Endothelial cell of umbilical vein (primary cell): ENCODE measurements around the gene CEP63. TPM values are rescaled to one million over a fixed set of nuclear protein-coding genes. Genes with fewer than 3 reads are reported as not detected.

Experiments
- BruUV-seq: library from RNA; stranded (reverse); fragments of 400-500 nt; replicated peaks from 2 replicates; lab custom pipeline; 2021; lab: Mats Ljungman, UMichigan
- CTCF ChIA-PET: fragments of 300-600, 350-600 bp; sonication (Branson Sonifier 250); formaldehyde crosslinking; loops from one replicate; lab custom pipeline; 2021; ENCODE audit warnings: antibody characterized with exemption, inconsistent platforms; lab: Charles Lee
- POLR2A ChIA-PET: fragments of 300-600, 350-600 bp; sonication (Branson Sonifier 250); formaldehyde crosslinking; loops from one replicate; lab custom pipeline; 2021; ENCODE audit warnings: antibody characterized with exemption, inconsistent platforms; lab: Charles Lee
- DNase-seq: peaks from one replicate; pipeline ENCODE4 v3.0.0-alpha.2; 2011; ENCODE audit warnings: low read depth, low spot score
- FAIRE-seq: peaks from 2 replicates; lab custom pipeline; 2011; peaks lifted over from hg19 to GRCh38; lab: Jason Lieb, UNC
- H2AFZ ChIP-seq: 2 replicates; pipeline ENCODE4 v1.6.0; 2012; ENCODE audit warnings: low read depth, low read length, control low read depth, inconsistent platforms
- H3K27ac ChIP-seq: 2 replicates; pipeline ENCODE4 v1.5.1; 2011; ENCODE audit warnings: low read depth, mild to moderate bottlenecking, control low read depth, low read length, moderate library complexity; ENCODE audit not compliant: insufficient read depth
- H3K27me3 ChIP-seq, 2 experiments: 2 replicates each; pipeline versions ENCODE4 v1.6.0 to v1.6.1; 2011; ENCODE audit warnings: low read length in 2 of 2, mixed read lengths in 1 of 2; ENCODE audit not compliant: control insufficient read depth in 2 of 2, insufficient read depth in 2 of 2
- H3K36me3 ChIP-seq, 2 experiments: 2 replicates in 1 of 2; 3 replicates in 1 of 2; pipeline ENCODE4 v1.5.1; 2011; ENCODE audit warnings: low read length in 2 of 2, mild to moderate bottlenecking in 1 of 2, moderate library complexity in 1 of 2; ENCODE audit not compliant: control insufficient read depth in 2 of 2, insufficient read depth in 2 of 2; ENCODE audit errors: extremely low read depth in 1 of 2
- H3K4me1 ChIP-seq: 3 replicates; pipeline ENCODE4 v1.5.1; 2011; ENCODE audit warnings: mild to moderate bottlenecking, low read length; ENCODE audit not compliant: control insufficient read depth, insufficient read depth; ENCODE audit errors: extremely low read depth
- H3K4me2 ChIP-seq: 2 replicates; pipeline ENCODE4 v1.6.1; 2011; ENCODE audit warnings: low read length, control low read depth, mixed read lengths; ENCODE audit not compliant: insufficient read depth
- H3K4me3 ChIP-seq, 3 experiments: fragments of 200-600 bp in 1 of 3; sonication (generic), shearing (Covaris generic) in 1 of 3; replicated peaks in 1 of 3; 2 replicates each; pipeline ENCODE4 v1.5.1; 2011 to 2016; ENCODE audit warnings: control low read depth in 3 of 3, low read length in 3 of 3, mild to moderate bottlenecking in 2 of 3, inconsistent platforms in 1 of 3, low read depth in 1 of 3, moderate library complexity in 1 of 3; ENCODE audit not compliant: insufficient read depth in 1 of 3
- H3K79me2 ChIP-seq: 2 replicates; pipeline ENCODE4 v1.6.0; 2012; ENCODE audit warnings: low read length, inconsistent platforms; ENCODE audit not compliant: control insufficient read depth, insufficient read depth
- H3K9ac ChIP-seq: replicated peaks from 2 replicates; pipeline ENCODE3; 2011; ENCODE audit warnings: low read length, control low read depth; ENCODE audit not compliant: insufficient read depth; ENCODE audit errors: extremely low read depth
- H3K9me1 ChIP-seq: replicated peaks from 3 replicates; pipeline ENCODE4 v1.6.0; 2011; ENCODE audit warnings: mild to moderate bottlenecking, low read length; ENCODE audit not compliant: control insufficient read depth, insufficient read depth; ENCODE audit errors: extremely low read depth
- H3K9me3 ChIP-seq: replicated peaks from 2 replicates; pipeline ENCODE4 v1.5.1; 2012; ENCODE audit warnings: low read length, inconsistent platforms; ENCODE audit not compliant: control insufficient read depth, insufficient read depth
- H4K20me1 ChIP-seq: replicated peaks from 2 replicates; pipeline ENCODE3; 2011; ENCODE audit warnings: mild to moderate bottlenecking, low read length; ENCODE audit not compliant: control insufficient read depth, insufficient read depth; ENCODE audit errors: extremely low read depth
- EZH2 ChIP-seq: IDR thresholded peaks from 2 replicates; pipeline ENCODE4 v1.6.1; 2012; ENCODE audit warnings: borderline replicate concordance, low read depth, mild to moderate bottlenecking, moderate library complexity, low read length, inconsistent platforms; ENCODE audit not compliant: severe bottlenecking
- GATA2 ChIP-seq: IDR thresholded peaks from 2 replicates; pipeline ENCODE4 v1.7.0; 2011; ENCODE audit warnings: low read depth, mild to moderate bottlenecking, moderate library complexity, mixed read lengths, low read length; ENCODE audit not compliant: insufficient read length, insufficient read depth
- POLR2A ChIP-seq: IDR thresholded peaks from 2 replicates; pipeline ENCODE4 v1.6.1; 2012; ENCODE audit warnings: low read depth, mild to moderate bottlenecking, control low read depth, low read length
- POLR2AphosphoS5 ChIP-seq: IDR thresholded peaks from 2 replicates; pipeline ENCODE4 v1.6.1; 2012; ENCODE audit warnings: low read depth, mild to moderate bottlenecking, control low read depth, low read length, moderate library complexity; ENCODE audit not compliant: insufficient read depth
- dilution Hi-C: fragments of 300-500 bp; cut with MboI; formaldehyde crosslinking; loops from one replicate; pipeline ENCODE4 v1.15.0; 2019; ENCODE audit warnings: low sequenced_read_pairs; ENCODE audit not compliant: extremely low pct_ligation_motif_present
- intact Hi-C: fragments of 100-400 bp; cut with micrococcal nuclease; formaldehyde crosslinking; loops from one replicate; pipeline ENCODE4 v1.10.0; 2022
- polyA plus RNA-seq, 4 experiments: library from polyadenylated mRNA; depleted of rRNA in 3 of 4; stranded (reverse) in 3 of 4; unstranded in 1 of 4; fragments of >200 nt; gene quantifications; 2 replicates each; pipeline versions ENCODE4 v1.2.1 to v1.2.3, GENCODE V29; 2011 to 2012; ENCODE audit warnings: missing spikeins in 1 of 4
- total RNA-seq: library from RNA; stranded (reverse); gene quantifications from 2 replicates; pipeline ENCODE4 v1.2.3, GENCODE V29; 2021
- TF ChIP-seq, protein P1 (sequence below), 2 donors: IDR thresholded peaks; 1 replicate in 1 of 2; 2 replicates in 1 of 2; pipeline ENCODE4 v1.5.1; 2011; ENCODE audit warnings: low read length in 2 of 2, mild to moderate bottlenecking in 2 of 2, moderate library complexity in 2 of 2, control low read depth in 1 of 2, inconsistent platforms in 1 of 2, low read depth in 1 of 2; ENCODE audit not compliant: insufficient read depth in 1 of 2; ENCODE audit errors: extremely low read depth in 1 of 2

The CEP63 gene
- total and polyA plus RNA-seq, 2 donors (not counting 3 experiments of a cell fraction or from before 2014, with no cell fraction given), result 5.7 to 29.4 TPM

- Histone ChIP-seq H4K20me1 (no peaks in the 10 kb centered on the region), H3K4me2 (no peak overlapping the region), H3K27me3 (peaks cover 0 to 19% of the 10 kb centered on the region in 2 experiments), H3K79me2 (no peaks in the 10 kb centered on the region), H3K4me1 (no peaks in the 10 kb centered on the region), H3K36me3 (no peaks in the 10 kb centered on the region), H2AFZ (no peak overlapping the region), H3K27ac (no peak overlapping the region), H3K9me1 (no peaks in the 10 kb centered on the region), H3K9ac (no peak overlapping the region), H3K9me3 (no peaks in the 10 kb centered on the region), H3K4me3 (no peak overlapping the region)
- DNase-seq (peak; percentile 32), FAIRE-seq (no peak)
- no TSS peak for BruUV-seq
- intact Hi-C loops (loop anchor here (1.0 to 2.0 kb wide), 2 partner anchors 79 to 145 kb away; partner anchors contain the start of gene AMOTL2), dilution Hi-C loops (no loop called here)
- TF ChIP-seq GATA2, result no peak
- TF ChIP-seq, protein P1, sequence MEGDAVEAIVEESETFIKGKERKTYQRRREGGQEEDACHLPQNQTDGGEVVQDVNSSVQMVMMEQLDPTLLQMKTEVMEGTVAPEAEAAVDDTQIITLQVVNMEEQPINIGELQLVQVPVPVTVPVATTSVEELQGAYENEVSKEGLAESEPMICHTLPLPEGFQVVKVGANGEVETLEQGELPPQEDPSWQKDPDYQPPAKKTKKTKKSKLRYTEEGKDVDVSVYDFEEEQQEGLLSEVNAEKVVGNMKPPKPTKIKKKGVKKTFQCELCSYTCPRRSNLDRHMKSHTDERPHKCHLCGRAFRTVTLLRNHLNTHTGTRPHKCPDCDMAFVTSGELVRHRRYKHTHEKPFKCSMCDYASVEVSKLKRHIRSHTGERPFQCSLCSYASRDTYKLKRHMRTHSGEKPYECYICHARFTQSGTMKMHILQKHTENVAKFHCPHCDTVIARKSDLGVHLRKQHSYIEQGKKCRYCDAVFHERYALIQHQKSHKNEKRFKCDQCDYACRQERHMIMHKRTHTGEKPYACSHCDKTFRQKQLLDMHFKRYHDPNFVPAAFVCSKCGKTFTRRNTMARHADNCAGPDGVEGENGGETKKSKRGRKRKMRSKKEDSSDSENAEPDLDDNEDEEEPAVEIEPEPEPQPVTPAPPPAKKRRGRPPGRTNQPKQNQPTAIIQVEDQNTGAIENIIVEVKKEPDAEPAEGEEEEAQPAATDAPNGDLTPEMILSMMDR (IDR thresholded peaks at IDR 0.05; ENCODE audit: extremely low read depth in 1 of 2, insufficient read depth in 1 of 2, low read depth in 1 of 2, low read length in 2 of 2), result peak; percentile 11 to 18
- TF ChIP-seq EZH2, result no peak
- no peak for TF ChIP-seq POLR2AphosphoS5
- no peak for TF ChIP-seq POLR2A
- CTCF ChIA-PET, result interaction anchor here (1.0 to 2.2 kb wide), 3 partner anchors 23 to 146 kb away, joined by 3 to 5 read pairs (median 3); no protein-coding TSS in a partner anchor
- POLR2A ChIA-PET, result no interaction called here
Measured at GRCh38 chr3:134453631-134454030, 32.2 kb upstream of the CEP63 start.
